ENCODE results near the gene HEATR5A.
"Not testable (repeated sequence)": the region's sequence is repeated elsewhere in the genome, so short reads cannot be mapped to it uniquely, and the experiment has no call there.

Gene HEATR5A

GRCh38 chr14:31386271-31386670 lies 34.1 kb downstream of the HEATR5A start:
- no peak overlapping the region for H3K4me3 ChIP-seq (replicated peaks; ENCODE audit: insufficient read depth, low read length)
- TF ChIP-seq, protein P1, sequence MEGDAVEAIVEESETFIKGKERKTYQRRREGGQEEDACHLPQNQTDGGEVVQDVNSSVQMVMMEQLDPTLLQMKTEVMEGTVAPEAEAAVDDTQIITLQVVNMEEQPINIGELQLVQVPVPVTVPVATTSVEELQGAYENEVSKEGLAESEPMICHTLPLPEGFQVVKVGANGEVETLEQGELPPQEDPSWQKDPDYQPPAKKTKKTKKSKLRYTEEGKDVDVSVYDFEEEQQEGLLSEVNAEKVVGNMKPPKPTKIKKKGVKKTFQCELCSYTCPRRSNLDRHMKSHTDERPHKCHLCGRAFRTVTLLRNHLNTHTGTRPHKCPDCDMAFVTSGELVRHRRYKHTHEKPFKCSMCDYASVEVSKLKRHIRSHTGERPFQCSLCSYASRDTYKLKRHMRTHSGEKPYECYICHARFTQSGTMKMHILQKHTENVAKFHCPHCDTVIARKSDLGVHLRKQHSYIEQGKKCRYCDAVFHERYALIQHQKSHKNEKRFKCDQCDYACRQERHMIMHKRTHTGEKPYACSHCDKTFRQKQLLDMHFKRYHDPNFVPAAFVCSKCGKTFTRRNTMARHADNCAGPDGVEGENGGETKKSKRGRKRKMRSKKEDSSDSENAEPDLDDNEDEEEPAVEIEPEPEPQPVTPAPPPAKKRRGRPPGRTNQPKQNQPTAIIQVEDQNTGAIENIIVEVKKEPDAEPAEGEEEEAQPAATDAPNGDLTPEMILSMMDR (IDR thresholded peaks at IDR 0.05; ENCODE audit: insufficient read depth, low read length) = no peak
- TF ChIP-seq GABPA (IDR thresholded peaks at IDR 0.05; ENCODE audit: low read depth) = no peak
- TF ChIP-seq, protein P2, sequence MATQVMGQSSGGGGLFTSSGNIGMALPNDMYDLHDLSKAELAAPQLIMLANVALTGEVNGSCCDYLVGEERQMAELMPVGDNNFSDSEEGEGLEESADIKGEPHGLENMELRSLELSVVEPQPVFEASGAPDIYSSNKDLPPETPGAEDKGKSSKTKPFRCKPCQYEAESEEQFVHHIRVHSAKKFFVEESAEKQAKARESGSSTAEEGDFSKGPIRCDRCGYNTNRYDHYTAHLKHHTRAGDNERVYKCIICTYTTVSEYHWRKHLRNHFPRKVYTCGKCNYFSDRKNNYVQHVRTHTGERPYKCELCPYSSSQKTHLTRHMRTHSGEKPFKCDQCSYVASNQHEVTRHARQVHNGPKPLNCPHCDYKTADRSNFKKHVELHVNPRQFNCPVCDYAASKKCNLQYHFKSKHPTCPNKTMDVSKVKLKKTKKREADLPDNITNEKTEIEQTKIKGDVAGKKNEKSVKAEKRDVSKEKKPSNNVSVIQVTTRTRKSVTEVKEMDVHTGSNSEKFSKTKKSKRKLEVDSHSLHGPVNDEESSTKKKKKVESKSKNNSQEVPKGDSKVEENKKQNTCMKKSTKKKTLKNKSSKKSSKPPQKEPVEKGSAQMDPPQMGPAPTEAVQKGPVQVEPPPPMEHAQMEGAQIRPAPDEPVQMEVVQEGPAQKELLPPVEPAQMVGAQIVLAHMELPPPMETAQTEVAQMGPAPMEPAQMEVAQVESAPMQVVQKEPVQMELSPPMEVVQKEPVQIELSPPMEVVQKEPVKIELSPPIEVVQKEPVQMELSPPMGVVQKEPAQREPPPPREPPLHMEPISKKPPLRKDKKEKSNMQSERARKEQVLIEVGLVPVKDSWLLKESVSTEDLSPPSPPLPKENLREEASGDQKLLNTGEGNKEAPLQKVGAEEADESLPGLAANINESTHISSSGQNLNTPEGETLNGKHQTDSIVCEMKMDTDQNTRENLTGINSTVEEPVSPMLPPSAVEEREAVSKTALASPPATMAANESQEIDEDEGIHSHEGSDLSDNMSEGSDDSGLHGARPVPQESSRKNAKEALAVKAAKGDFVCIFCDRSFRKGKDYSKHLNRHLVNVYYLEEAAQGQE (IDR thresholded peaks at IDR 0.05; ENCODE audit: insufficient replicate concordance, low read depth) = no peak
- no peak for TF ChIP-seq POLR2AphosphoS5 (IDR thresholded peaks at IDR 0.05; ENCODE audit: low read depth)
- no peak for TF ChIP-seq SPI1 (IDR thresholded peaks at IDR 0.05; ENCODE audit: borderline replicate concordance, low read depth)
- no peak overlapping the region for H3K27ac ChIP-seq (replicated peaks)
- H3K27me3 ChIP-seq (ENCODE audit: insufficient read depth, poor library complexity, severe bottlenecking) = no peaks in the 10 kb centered on the region
- no peak for DNase-seq (ENCODE audit: low read depth in 1 of 2, low spot score in 1 of 2)

DNA sequence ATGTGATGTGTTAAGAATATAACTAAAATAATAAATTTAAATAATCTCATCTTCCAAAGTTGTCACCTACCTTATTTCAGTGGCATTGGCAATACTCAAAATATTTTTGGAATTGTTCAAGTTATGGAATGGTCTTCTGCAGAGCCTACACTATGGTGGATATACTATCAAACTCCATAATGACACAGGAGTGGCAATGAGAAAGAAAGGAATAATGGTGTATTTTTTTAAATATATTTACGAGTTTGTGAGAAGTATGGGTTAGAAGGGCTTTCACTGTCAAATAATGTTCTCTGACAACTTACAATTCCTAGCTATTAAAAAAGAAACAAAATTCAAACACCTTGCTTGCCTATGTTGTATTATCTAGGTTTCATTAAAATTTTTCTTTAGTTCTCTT lies 38.1 kb downstream of the HEATR5A start:
- no peak overlapping the region for H3K27ac ChIP-seq (replicated peaks)
- no peak for TF ChIP-seq SPI1 (IDR thresholded peaks at IDR 0.05; ENCODE audit: borderline replicate concordance, low read depth)
- TF ChIP-seq, protein P1 (IDR thresholded peaks at IDR 0.05; ENCODE audit: insufficient read depth, low read length) = no peak
- TF ChIP-seq, protein P2 (IDR thresholded peaks at IDR 0.05; ENCODE audit: insufficient replicate concordance, low read depth) = no peak
- no peak for TF ChIP-seq GABPA (IDR thresholded peaks at IDR 0.05; ENCODE audit: low read depth)
- no peak for TF ChIP-seq POLR2AphosphoS5 (IDR thresholded peaks at IDR 0.05; ENCODE audit: low read depth)
- H3K27me3 ChIP-seq (ENCODE audit: insufficient read depth, poor library complexity, severe bottlenecking) = no peaks in the 10 kb centered on the region
- DNase-seq (ENCODE audit: low read depth in 1 of 2, low spot score in 1 of 2) = no peak
- H3K4me3 ChIP-seq (replicated peaks; ENCODE audit: insufficient read depth, low read length) = no peak overlapping the region

- H3K27me3 ChIP-seq (ENCODE audit: insufficient read depth, poor library complexity, severe bottlenecking) = no peaks in the 10 kb centered on the region
Measured at GRCh38 chr14:31380106-31380505, 40.2 kb downstream of the HEATR5A start.

GRCh38 chr14:31379125-31379947 lies 41.0 kb downstream of the HEATR5A start:
- not testable (repeated sequence) for H3K27ac ChIP-seq (replicated peaks); H3K27me3 ChIP-seq (ENCODE audit: insufficient read depth, poor library complexity, severe bottlenecking); DNase-seq (ENCODE audit: low read depth in 1 of 2, low spot score in 1 of 2); H3K4me3 ChIP-seq (replicated peaks; ENCODE audit: insufficient read depth, low read length)

More at GRCh38 chr14:31380106-31380505, 40.2 kb downstream of the HEATR5A start:
- no peak for DNase-seq (ENCODE audit: low read depth in 1 of 2, low spot score in 1 of 2)
- TF ChIP-seq GABPA (IDR thresholded peaks at IDR 0.05; ENCODE audit: low read depth) = no peak
- Histone ChIP-seq H3K4me3 (replicated peaks; ENCODE audit: insufficient read depth, low read length) (no peak overlapping the region), H3K27ac (replicated peaks) (no peak overlapping the region)

DNA sequence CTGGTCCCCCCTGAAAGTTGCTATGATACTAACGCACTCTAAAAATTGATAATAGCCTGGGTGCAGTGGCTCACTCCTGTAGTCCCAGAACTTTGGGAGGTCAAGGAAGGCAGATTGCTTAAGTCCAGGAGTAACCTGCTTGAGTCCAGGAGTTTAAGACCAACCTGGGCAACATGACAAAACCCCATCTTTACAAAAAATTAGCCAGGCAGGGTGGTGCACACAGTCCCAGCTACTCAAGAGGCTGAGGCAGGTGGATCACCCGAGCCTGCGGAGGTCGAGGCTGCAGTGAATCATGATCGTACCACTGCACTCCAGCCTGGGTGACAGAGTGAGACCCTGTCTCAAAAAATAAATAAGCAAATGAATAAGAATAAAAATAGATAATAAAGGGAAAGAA lies 42.9 kb downstream of the HEATR5A start:
- DNase-seq (ENCODE audit: low read depth in 1 of 2, low spot score in 1 of 2) = no peak
- Histone ChIP-seq H3K27me3 (ENCODE audit: insufficient read depth, poor library complexity, severe bottlenecking) (no peaks in the 10 kb centered on the region), H3K27ac (replicated peaks) (no peak overlapping the region), H3K4me3 (replicated peaks; ENCODE audit: insufficient read depth, low read length) (no peak overlapping the region)
- TF ChIP-seq, protein P1 (IDR thresholded peaks at IDR 0.05; ENCODE audit: insufficient read depth, low read length) = no peak
- no peak for TF ChIP-seq GABPA (IDR thresholded peaks at IDR 0.05; ENCODE audit: low read depth)
- TF ChIP-seq SPI1 (IDR thresholded peaks at IDR 0.05; ENCODE audit: borderline replicate concordance, low read depth) = no peak
- no peak for TF ChIP-seq POLR2AphosphoS5 (IDR thresholded peaks at IDR 0.05; ENCODE audit: low read depth)
- TF ChIP-seq, protein P2 (IDR thresholded peaks at IDR 0.05; ENCODE audit: insufficient replicate concordance, low read depth) = no peak
